Measurements from ENCODE around the gene ZNF888. TPM values are rescaled to one million over a fixed set of nuclear protein-coding genes. Genes with fewer than 3 reads are reported as not detected.
A peak's percentile ranks its signal among the peaks of the same experiment; 100 is the strongest.
"Not testable (repeated sequence)": the region's sequence is repeated elsewhere in the genome, so short reads cannot be mapped to it uniquely, and the experiment has no call there.

ZNF888 gene
- total RNA-seq, 4 donors from 2014 or later: 0.15 to 0.29 (median 0.20) TPM

- peaks cover 0 to 7% (median 0%) of the 10 kb centered on the region in 3 donors for H3K27me3 ChIP-seq
- H3K4me3 ChIP-seq: peak overlapping the region; percentile 65 to 83 (median 66)
- peak in 1 of 2 donors; percentile 22 for DNase-seq
- in situ Hi-C loops (cut with MboI; ENCODE audit: low sequenced_read_pairs in 4 of 4) (no loop called here), intact Hi-C loops (cut with DNase I; ENCODE audit: low total_unique reads) (loop anchor here (1.0 kb wide), 3 partner anchors 18 to 39 kb away; partner anchors contain the start of gene ZNF320)
- peak in 1 of 2 donors; percentile 52 for ATAC-seq
- H3K36me3 ChIP-seq: peaks cover 0 to 4% of the 10 kb centered on the region in 2 donors
- H3K4me1 ChIP-seq: no peaks in the 10 kb centered on the region
- H3K27ac ChIP-seq: peak overlapping the region; percentile 64 to 79 (median 70)
- no peaks in the 10 kb centered on the region for H3K9me3 ChIP-seq
- no peak for TF ChIP-seq POLR2A (IDR thresholded peaks at IDR 0.05)
- no peak for TF ChIP-seq CTCF (IDR thresholded peaks at IDR 0.05 in 4 of 5, conservative IDR thresholded peaks at IDR 0.05 in 1 of 5)
Observed at GRCh38 chr19:52923778-52924593, 758 bp upstream of the ZNF888 start.

- Histone ChIP-seq H3K27ac (no peak overlapping the region), H3K27me3 (no peaks in the 10 kb centered on the region), H3K4me1 (no peaks in the 10 kb centered on the region), H3K9me3 (no peaks in the 10 kb centered on the region), H3K4me3 (no peak overlapping the region), H3K36me3 (no peaks in the 10 kb centered on the region)
- in situ Hi-C loops (cut with MboI; ENCODE audit: low sequenced_read_pairs in 4 of 4) (no loop called here), intact Hi-C loops (cut with DNase I; ENCODE audit: low total_unique reads) (no loop called here)
- ATAC-seq: no peak
- DNase-seq: no peak
- TF ChIP-seq POLR2A (IDR thresholded peaks at IDR 0.05): no peak
- TF ChIP-seq CTCF (IDR thresholded peaks at IDR 0.05 in 4 of 5, conservative IDR thresholded peaks at IDR 0.05 in 1 of 5): no peak
Observed at GRCh38 chr19:52917531-52917930, 5.7 kb downstream of the ZNF888 start.

DNA sequence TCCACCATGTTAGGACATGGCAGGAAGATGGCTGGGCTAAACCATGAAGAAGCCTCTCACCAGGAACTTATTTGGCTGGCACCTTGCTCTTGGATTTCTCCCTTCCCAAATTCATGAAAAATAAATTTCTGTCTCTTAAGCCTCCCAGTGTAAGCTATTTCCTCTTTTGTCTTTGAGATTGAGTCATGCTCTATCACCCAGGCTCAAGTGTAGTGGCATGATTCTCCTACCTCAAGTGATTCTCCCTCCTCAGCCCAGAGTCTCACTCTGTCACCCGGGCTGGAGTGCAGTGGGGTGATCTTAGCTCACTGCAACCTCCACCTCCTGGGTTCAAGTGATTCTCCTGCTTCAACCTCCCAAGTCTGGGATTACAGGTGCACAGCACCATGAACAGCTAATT, 12.6 kb downstream of the ZNF888 start:
- H3K9me3 ChIP-seq: peaks cover 0 to 6% (median 0%) of the 10 kb centered on the region in 3 donors
- no peaks in the 10 kb centered on the region for H3K4me1 ChIP-seq
- ATAC-seq: no peak
- in situ Hi-C loops (cut with MboI; ENCODE audit: low sequenced_read_pairs in 4 of 4) (no loop called here), intact Hi-C loops (cut with DNase I; ENCODE audit: low total_unique reads) (no loop called here)
- H3K27me3 ChIP-seq: no peaks in the 10 kb centered on the region
- TF ChIP-seq CTCF (IDR thresholded peaks at IDR 0.05 in 4 of 5, conservative IDR thresholded peaks at IDR 0.05 in 1 of 5) (no peak), POLR2A (IDR thresholded peaks at IDR 0.05) (no peak)
- H3K36me3 ChIP-seq: peaks cover 0 to 5% of the 10 kb centered on the region in 2 donors
- DNase-seq: no peak
- no peak overlapping the region for H3K27ac ChIP-seq
- H3K4me3 ChIP-seq: no peak overlapping the region

DNA sequence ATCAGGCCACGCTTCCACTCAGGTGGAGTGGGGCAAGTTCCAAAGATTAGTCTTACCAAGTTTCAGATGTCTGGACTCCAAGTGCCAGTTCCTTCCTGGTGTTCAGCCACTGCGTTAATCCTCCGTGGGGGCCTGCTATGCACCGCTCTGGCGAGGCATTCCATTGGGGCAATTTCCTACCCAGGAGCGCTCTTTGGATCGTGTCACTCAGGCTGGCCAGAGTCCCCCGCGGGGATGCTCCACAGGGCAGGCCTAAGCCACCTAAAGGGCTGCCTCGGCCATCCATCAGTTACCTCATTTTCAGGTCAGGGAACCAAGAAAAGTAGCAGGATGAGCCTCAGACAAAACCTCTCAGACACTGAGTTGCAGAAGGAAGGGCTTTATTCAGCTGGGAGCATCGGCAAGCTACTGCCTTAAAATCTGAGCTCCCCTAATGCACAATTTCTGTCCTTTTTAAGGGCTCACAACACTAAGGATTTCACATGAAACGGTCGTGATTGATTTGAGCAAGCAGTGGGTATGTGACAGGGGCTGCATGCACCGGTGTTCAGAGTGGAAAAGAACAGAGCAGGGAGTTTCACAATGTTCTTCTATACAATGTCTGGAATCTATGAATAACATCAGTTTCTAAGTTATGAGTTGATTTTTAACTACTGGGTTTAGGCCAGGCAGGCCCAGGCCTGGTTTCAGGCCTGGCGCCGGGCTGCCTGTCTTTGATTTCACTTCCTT, 19.0 kb downstream of the ZNF888 start:
- ATAC-seq; H3K4me3 ChIP-seq; DNase-seq; H3K9me3 ChIP-seq; intact Hi-C loops (cut with DNase I; ENCODE audit: low total_unique reads); H3K27me3 ChIP-seq; H3K27ac ChIP-seq; in situ Hi-C loops (cut with MboI; ENCODE audit: low sequenced_read_pairs in 4 of 4); H3K4me1 ChIP-seq; H3K36me3 ChIP-seq: not testable (repeated sequence)

- no peaks in the 10 kb centered on the region for H3K36me3 ChIP-seq
- in situ Hi-C loops (cut with MboI; ENCODE audit: low sequenced_read_pairs in 4 of 4) (no loop called here), intact Hi-C loops (cut with DNase I; ENCODE audit: low total_unique reads) (no loop called here)
- H3K27ac ChIP-seq: no peak overlapping the region
- H3K9me3 ChIP-seq: no peaks in the 10 kb centered on the region
- no peak overlapping the region for H3K4me3 ChIP-seq
- peaks cover 2 to 5% of the 10 kb centered on the region in 2 donors for H3K4me1 ChIP-seq
- ATAC-seq (no peak), DNase-seq (no peak)
- TF ChIP-seq POLR2A (IDR thresholded peaks at IDR 0.05): no peak
- no peak for TF ChIP-seq CTCF (IDR thresholded peaks at IDR 0.05 in 4 of 5, conservative IDR thresholded peaks at IDR 0.05 in 1 of 5)
- H3K27me3 ChIP-seq: no peaks in the 10 kb centered on the region
Observed at GRCh38 chr19:52901842-52902241, 21.4 kb downstream of the ZNF888 start.

DNA sequence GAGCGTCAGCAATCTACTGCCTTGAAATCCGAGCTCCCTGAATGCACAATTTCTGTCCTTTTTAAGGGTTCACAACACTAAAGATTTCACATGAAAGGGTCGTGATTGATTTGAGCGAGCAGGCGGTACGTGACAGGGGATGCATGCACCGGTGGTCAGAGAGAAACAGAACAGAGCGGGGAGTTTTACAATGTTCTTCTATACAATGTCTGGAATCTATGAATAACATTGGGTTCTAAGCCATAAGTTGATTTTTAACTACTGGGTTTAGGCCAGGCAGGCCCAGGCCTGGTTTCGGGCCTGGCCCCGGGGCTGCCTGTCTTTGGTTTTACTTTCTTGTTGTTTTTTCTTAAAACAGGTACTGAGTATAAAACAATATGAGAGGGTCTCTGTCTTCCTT, 24.6 kb downstream of the ZNF888 start:
- in situ Hi-C loops (cut with MboI; ENCODE audit: low sequenced_read_pairs in 4 of 4); H3K36me3 ChIP-seq; H3K27me3 ChIP-seq; ATAC-seq; H3K4me3 ChIP-seq; DNase-seq; H3K9me3 ChIP-seq: not testable (repeated sequence)
- peak overlapping the region in 1 of 4 donors; percentile 94 for H3K27ac ChIP-seq
- H3K4me1 ChIP-seq: peaks cover 8 to 14% of the 10 kb centered on the region in 2 donors
- intact Hi-C loops (cut with DNase I; ENCODE audit: low total_unique reads): loop anchor here (5.0 kb wide), 1 partner anchor 494 kb away; no protein-coding TSS in a partner anchor

Data from gastrocnemius medialis (tissue), 4 donors.